ENCODE results near the gene ITPR3.
"Not testable (repeated sequence)": the region's sequence is repeated elsewhere in the genome, so short reads cannot be mapped to it uniquely, and the experiment has no call there.

The ITPR3 gene

DNA sequence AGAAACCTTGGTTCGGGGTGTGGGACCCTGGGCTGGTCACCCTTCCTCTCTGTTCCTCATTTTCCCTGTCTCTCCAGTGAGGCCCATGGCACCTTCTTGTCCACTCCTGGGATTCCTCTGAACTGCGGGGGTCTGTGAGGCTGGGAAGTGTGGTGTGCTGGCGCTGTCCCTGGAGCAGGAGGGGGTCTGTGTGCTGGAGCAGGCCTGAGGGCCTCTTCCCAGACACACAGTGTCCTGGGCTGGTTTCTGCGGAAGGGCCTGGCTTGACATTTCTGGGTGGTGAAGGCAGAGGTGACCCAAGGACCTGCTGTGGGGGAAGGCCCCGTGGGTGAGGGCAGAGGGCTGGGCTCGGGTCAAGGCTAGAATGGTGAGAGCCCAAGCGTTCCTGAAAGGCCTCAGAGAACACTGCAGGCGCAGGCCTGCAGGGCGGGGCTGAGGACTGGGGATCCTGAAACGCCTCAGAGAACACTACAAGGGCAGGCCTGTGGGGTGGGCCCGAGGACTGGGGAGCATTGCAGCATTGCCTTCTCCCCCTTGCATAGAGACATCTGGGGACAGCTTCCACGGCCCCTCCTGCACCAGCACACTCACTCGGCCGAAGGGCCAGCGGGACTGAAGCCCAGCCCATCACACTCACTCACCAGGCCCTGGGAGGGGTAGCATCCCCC lies 30.5 kb upstream of the ITPR3 start:
- DNase-seq (ENCODE audit: low read depth in 1 of 2, low spot score in 1 of 2), result no peak

GRCh38 chr6:33591424-33592032 lies 29.6 kb upstream of the ITPR3 start:
- DNase-seq (ENCODE audit: low read depth in 1 of 2, low spot score in 1 of 2), result no peak

GRCh38 chr6:33592280-33592594 lies 28.9 kb upstream of the ITPR3 start:
- no peak for DNase-seq (ENCODE audit: low read depth in 1 of 2, low spot score in 1 of 2)

- no peak for DNase-seq (ENCODE audit: low read depth in 1 of 2, low spot score in 1 of 2)
These were observed 28.3 kb upstream of the ITPR3 start for GRCh38 chr6:33592595-33593413.

GRCh38 chr6:33593414-33593727 lies 27.8 kb upstream of the ITPR3 start:
- no peak for DNase-seq (ENCODE audit: low read depth in 1 of 2, low spot score in 1 of 2)

- no peak for DNase-seq (ENCODE audit: low read depth in 1 of 2, low spot score in 1 of 2)
These were observed 25.9 kb upstream of the ITPR3 start for GRCh38 chr6:33595001-33595846.

DNA sequence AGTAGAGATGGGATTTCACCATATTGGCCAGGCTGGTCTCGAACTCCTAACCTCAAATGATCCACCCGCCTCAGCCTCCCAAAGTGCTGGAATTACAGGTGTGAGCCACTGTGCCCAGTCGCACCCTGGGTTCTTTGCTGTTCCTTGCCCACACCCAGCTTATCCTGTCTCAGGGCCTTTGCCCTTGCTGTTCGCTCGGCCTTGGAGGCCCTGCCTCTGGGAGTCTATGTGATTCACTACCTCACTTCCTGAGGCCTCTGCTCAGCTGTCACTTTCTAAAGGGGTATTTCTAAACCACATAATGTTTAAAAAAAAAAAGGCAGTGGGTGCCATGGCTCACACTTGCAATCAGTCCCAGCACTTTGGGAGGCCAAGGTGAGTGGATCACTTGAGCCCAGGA lies 24.2 kb upstream of the ITPR3 start:
- not testable (repeated sequence) for DNase-seq (ENCODE audit: low read depth in 1 of 2, low spot score in 1 of 2)

DNA sequence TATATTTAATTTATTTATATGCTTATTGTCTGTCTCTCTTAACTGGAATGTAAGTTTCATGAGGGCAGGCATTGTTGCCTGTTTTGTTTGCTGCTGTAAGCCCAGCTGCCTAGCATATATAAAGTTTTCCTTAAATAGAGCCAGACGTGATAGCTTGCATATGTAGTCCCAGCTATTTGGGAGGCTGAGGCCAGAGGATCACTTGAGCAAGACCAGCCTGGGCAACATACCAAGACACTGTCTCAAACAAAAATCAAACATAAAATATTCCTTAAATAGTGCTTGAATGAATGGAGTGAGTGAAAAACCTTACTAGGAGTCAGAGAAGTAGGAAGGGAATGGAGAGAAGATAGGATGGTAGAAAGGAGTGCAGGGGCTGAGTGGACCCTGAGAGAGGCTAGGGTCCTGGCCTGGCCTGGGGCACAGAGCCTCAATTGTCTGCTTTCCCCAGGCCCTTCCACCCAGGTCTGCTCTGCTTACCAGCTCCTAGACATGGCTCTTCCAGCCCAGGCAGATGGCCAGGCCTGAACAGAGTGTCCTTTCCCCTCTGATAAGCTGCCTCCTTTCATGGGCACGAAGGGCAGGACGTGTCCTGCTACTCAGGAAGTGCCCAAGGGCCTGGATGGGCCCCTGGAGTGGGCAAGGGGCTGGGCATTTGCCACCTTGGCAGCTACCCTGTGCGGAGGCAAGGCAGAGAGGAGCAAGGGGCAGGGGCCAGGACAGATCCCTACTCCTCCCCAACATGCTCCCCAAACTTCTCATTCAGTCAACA lies 23.4 kb upstream of the ITPR3 start:
- DNase-seq (ENCODE audit: low read depth in 1 of 2, low spot score in 1 of 2), result no peak

DNA sequence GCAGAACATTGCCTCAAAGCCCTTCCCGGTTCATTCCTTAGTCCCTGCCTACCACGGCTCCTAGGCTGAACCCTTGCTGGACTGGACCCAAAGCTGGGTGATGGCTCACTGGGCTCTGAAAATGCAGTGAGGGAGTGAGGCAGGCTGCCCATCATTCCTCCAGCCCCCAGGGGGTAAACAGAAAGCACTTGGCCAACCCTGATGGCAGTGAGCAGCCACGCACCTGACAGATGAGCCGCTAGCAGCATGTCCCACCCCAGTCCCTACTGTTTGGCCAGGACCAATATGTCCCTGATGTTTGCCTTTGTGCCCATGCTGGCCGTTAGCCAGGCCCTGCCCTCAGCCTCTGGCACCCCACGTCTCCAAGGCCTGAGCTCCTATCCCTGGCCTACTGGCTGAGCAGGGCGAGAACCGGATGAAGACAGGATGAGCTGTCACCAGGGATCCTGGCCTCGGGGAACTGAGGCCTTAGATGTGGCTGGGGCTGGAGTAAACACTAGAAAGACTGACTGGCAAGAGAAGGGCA lies 21.6 kb upstream of the ITPR3 start:
- DNase-seq (ENCODE audit: low read depth in 1 of 2, low spot score in 1 of 2), result no peak

GRCh38 chr6:33600761-33601160 lies 20.4 kb upstream of the ITPR3 start:
- DNase-seq (ENCODE audit: low read depth in 1 of 2, low spot score in 1 of 2), result no peak

DNA sequence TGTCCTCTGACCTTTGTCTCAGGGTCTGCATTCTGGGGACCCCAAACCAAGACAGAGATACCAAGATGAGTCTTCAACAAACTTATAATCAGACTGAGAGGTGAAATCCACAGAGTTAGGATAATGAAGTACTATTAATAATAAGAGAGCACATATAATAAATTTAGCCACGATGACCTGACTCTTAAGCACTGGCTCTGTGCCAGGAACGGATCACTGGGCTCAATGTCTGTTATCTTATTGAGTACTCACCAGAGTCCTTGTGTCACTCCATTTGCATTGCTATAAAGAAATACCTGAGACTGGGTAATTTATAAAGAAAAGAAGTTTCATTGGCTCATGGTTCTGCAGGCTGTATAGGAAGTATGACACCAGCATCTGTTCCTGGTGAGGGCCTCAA lies 18.9 kb upstream of the ITPR3 start:
- DNase-seq (ENCODE audit: low read depth in 1 of 2, low spot score in 1 of 2), result no peak

DNA sequence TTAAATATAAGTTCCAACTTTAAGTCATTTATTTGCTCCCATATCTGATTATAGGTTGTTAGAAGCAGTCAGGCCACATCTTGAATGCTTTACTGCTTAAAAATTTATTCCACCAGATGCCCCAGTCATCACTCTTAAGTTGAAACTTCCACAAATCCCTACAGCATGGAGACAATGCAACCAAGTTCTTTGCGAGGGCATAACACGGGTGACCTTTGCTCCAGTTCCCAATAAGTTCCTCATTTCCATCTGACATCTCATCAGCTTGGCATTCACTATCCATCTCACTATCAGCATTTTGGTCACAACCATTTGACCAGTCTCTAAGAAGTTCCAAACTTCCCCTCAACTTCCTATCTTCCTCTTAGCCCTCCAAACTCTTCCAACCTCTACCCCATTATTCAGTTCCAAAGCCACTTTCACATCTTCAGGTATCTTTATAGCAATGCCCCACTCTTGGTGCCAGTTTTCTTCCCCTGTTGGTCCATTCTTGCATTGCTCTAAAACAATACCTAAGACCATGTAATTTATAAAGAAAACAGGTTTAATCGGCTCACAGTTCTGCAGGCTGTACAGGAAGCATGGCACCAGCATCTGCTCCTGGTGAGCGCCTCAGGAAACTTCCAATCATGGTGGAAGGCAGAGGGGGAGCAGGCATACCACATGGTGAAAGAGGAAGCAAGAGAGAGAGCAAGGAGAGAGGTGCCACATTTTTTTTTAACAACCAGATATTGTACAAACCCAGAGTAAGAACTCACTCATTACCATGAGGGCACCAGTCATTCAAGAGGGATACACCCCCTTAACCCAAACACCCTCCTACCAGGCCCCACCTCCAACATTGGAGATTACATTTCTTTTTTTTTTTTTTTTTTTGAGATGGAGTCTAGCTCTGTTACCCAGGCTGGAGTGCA lies 15.9 kb upstream of the ITPR3 start:
- DNase-seq (ENCODE audit: low read depth in 1 of 2, low spot score in 1 of 2), result no peak

- no peak for DNase-seq (ENCODE audit: low read depth in 1 of 2, low spot score in 1 of 2)
These were observed 14.5 kb upstream of the ITPR3 start for GRCh38 chr6:33606642-33607041.

GRCh38 chr6:33607126-33607783 lies 13.9 kb upstream of the ITPR3 start:
- no peak for DNase-seq (ENCODE audit: low read depth in 1 of 2, low spot score in 1 of 2)

DNA sequence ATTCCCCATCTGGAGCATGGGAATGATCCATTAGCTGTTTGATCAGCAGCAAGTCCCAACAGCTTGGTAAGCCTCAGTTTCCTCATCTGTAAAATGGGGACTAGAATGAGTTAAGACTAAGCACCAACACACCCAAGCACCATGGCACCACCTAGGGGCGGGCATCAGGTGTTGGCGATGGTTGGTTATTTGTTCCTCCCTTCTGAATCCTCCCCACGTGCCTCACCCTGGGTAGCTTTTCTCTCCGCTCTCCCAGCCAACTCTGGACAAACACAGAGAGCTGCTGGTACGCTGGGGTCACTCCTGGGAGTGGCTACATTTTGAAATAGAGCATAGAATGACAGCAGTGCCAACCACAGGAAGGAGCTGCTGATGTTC lies 13.3 kb upstream of the ITPR3 start:
- no peak for DNase-seq (ENCODE audit: low read depth in 1 of 2, low spot score in 1 of 2)

DNA sequence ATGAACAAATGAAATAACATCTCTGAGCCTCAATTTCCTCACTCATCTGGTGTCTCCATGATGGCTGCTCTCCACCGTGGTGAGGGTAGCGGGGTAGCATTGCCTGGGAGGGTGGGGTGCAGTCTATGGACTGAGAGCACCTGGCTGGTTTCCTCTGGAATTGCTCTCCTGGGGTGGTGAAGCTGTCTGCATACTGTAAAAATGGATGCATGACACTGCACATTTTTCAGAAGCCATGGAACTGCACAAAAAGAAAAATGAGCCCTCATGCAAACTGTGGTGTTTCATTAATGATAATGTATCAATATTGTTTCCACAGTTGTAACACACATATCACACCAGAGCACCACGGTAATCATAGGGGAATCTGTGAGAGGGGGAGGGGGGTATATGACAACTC lies 12.1 kb upstream of the ITPR3 start:
- DNase-seq (ENCODE audit: low read depth in 1 of 2, low spot score in 1 of 2), result no peak

DNA sequence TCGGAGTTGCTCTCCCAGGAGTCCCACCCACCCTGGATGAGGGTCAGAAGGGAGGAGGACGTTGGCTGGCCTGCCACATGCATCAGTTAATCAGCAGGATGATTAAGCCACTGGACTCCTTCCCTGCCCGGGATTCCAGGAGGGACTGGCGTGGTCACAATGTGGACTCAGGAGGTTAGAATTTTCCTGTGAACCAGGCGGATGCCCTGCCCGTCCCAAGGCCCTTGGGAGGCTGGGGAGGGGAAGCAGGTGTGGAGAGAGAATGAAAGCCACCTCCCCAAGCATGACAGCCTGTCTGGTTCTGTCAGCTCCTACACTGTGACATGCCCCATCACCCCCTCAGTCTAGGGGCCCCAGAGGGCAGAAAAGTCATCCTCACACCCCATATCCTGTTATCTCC lies 11.6 kb upstream of the ITPR3 start:
- no peak for DNase-seq (ENCODE audit: low read depth in 1 of 2, low spot score in 1 of 2)

GRCh38 chr6:33610067-33610466 lies 11.1 kb upstream of the ITPR3 start:
- DNase-seq (ENCODE audit: low read depth in 1 of 2, low spot score in 1 of 2), result no peak
